ENCODE measurements around the gene NAP1L1.

DNA sequence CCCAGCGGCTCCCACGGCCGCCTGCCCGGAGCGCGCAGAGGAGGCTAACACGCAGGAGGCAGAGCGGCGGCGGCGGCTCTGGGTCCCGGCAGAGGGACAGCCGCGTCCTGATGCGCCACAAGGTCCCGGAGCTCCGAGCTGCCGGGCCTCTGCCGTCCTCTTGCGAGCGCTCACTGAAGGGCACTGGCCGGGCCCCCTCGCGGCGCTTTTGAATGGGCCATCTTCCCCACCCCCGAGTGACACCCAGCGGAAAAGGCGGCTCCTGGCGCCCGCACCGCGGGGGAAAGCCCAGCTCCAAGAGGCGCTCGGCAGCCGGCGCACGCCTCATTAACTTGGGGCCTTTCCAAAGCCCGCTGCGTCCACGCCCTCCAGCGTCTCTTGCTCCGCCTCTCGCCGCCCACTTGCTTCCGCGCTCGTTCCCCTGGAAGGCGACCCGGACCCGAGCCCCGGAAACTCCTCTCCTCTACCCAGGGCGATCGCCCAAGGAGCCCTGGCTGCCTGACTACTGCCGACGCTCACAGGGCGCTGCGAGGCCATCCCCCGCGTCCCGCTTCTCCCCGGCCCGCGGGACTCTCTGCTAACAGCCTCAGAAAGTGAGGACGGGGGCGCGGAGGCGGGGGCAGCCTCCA lies 53.0 kb downstream of the NAP1L1 start, which contains the start of gene PHLDA1:
- TF ChIP-seq, protein P1, sequence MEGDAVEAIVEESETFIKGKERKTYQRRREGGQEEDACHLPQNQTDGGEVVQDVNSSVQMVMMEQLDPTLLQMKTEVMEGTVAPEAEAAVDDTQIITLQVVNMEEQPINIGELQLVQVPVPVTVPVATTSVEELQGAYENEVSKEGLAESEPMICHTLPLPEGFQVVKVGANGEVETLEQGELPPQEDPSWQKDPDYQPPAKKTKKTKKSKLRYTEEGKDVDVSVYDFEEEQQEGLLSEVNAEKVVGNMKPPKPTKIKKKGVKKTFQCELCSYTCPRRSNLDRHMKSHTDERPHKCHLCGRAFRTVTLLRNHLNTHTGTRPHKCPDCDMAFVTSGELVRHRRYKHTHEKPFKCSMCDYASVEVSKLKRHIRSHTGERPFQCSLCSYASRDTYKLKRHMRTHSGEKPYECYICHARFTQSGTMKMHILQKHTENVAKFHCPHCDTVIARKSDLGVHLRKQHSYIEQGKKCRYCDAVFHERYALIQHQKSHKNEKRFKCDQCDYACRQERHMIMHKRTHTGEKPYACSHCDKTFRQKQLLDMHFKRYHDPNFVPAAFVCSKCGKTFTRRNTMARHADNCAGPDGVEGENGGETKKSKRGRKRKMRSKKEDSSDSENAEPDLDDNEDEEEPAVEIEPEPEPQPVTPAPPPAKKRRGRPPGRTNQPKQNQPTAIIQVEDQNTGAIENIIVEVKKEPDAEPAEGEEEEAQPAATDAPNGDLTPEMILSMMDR (IDR thresholded peaks at IDR 0.05), result peak in 5 of 6 experiments; percentile 41 to 67 (median 60)
- TF ChIP-seq POLR2A (IDR thresholded peaks at IDR 0.05), result peak; percentile 94 to 99

Data from thyroid gland (tissue), 4 donors.